OCI-LY1 (cell line): ENCODE measurements around the gene STK11.
A peak's percentile ranks its signal among the peaks of the same experiment; 100 is the strongest.

ENCODE experiments used
- H2AFZ ChIP-seq: fragments of 200-600 bp; sonication (generic), shearing (Covaris generic); 2 replicates; pipeline ENCODE4 v1.6.0; 2014; ENCODE audit warnings: antibody characterized with exemption, mild to moderate bottlenecking, low read length
- H3F3A ChIP-seq: fragments of 200-600 bp; sonication (generic), shearing (Covaris generic); 2 replicates; pipeline ENCODE4 v1.6.0; 2014; ENCODE audit warnings: mild to moderate bottlenecking, antibody characterized with exemption, low read length, moderate library complexity; ENCODE audit not compliant: insufficient read depth
- H3K27ac ChIP-seq: fragments of 200-600 bp; sonication (generic); 2 replicates; pipeline ENCODE4 v1.5.1; 2014; ENCODE audit warnings: low read length, mixed run types, mild to moderate bottlenecking, low read depth; ENCODE audit not compliant: poor library complexity, severe bottlenecking
- H3K27me3 ChIP-seq: fragments of 200-600 bp; sonication (generic); 2 replicates; pipeline ENCODE4 v1.6.0; 2014; ENCODE audit warnings: antibody characterized with exemption, mild to moderate bottlenecking, low read length, moderate library complexity; ENCODE audit not compliant: insufficient read depth
- H3K36me3 ChIP-seq: fragments of 200-600 bp; sonication (generic); 2 replicates; pipeline ENCODE4 v1.6.1; 2014; ENCODE audit warnings: mild to moderate bottlenecking, antibody characterized with exemption, low read length, moderate library complexity, mixed read lengths; ENCODE audit not compliant: insufficient read depth
- H3K4me1 ChIP-seq: fragments of 200-600 bp; sonication (generic); 2 replicates; pipeline ENCODE4 v1.5.1; 2014; ENCODE audit warnings: mild to moderate bottlenecking, low read length, moderate library complexity; ENCODE audit not compliant: insufficient read depth, severe bottlenecking
- H3K4me2 ChIP-seq: fragments of 200-600 bp; sonication (generic), shearing (Covaris generic); 2 replicates; pipeline ENCODE4 v1.6.1; 2014; ENCODE audit warnings: low read length
- H3K4me3 ChIP-seq: fragments of 200-600 bp; sonication (generic); 2 replicates; pipeline ENCODE4 v1.5.1; 2014; ENCODE audit warnings: low read length, low read depth, mild to moderate bottlenecking, mixed read lengths; ENCODE audit not compliant: poor library complexity, severe bottlenecking
- H3K79me2 ChIP-seq: fragments of 200-600 bp; shearing (Covaris generic); 2 replicates; pipeline ENCODE4 v1.6.1; 2016; ENCODE audit warnings: mixed run types, low read length, mixed read lengths; ENCODE audit not compliant: insufficient read depth
- H3K9ac ChIP-seq: fragments of 200-600 bp; sonication (generic), shearing (Covaris generic); 2 replicates; pipeline ENCODE4 v1.6.1; 2014; ENCODE audit warnings: mild to moderate bottlenecking, low read length, mixed read lengths
- H3K9me2 ChIP-seq: fragments of 200-600 bp; sonication (generic), shearing (Covaris generic); 2 replicates; pipeline ENCODE4 v1.6.1; 2014; ENCODE audit warnings: low read depth, mild to moderate bottlenecking, low read length, mixed read lengths
- H3K9me3 ChIP-seq: fragments of 200-600 bp; shearing (Covaris generic); 2 replicates; pipeline ENCODE4 v1.6.1; 2014; ENCODE audit warnings: low read length, mixed read lengths
- H4K20me1 ChIP-seq: fragments of 200-600 bp; sonication (generic), shearing (Covaris generic); 2 replicates; pipeline ENCODE4 v1.6.0; 2016; ENCODE audit warnings: mild to moderate bottlenecking, low read length; ENCODE audit not compliant: insufficient read depth
- EZH2 ChIP-seq: fragments of 200-600 bp; sonication (generic), shearing (Covaris generic); IDR thresholded peaks from 2 replicates; pipeline ENCODE4 v1.8.0; 2017; ENCODE audit warnings: borderline replicate concordance, mixed run types, mild to moderate bottlenecking, antibody characterized with exemption, low read length, moderate library complexity, mixed read lengths
- TF ChIP-seq, protein P1 (sequence below): fragments of 200-600 bp; sonication (generic), shearing (Covaris generic); IDR thresholded peaks from 2 replicates; pipeline ENCODE4 v1.5.1; 2017; ENCODE audit warnings: mild to moderate bottlenecking, antibody characterized with exemption, low read length, moderate library complexity, mixed read lengths

STK11 gene

DNA sequence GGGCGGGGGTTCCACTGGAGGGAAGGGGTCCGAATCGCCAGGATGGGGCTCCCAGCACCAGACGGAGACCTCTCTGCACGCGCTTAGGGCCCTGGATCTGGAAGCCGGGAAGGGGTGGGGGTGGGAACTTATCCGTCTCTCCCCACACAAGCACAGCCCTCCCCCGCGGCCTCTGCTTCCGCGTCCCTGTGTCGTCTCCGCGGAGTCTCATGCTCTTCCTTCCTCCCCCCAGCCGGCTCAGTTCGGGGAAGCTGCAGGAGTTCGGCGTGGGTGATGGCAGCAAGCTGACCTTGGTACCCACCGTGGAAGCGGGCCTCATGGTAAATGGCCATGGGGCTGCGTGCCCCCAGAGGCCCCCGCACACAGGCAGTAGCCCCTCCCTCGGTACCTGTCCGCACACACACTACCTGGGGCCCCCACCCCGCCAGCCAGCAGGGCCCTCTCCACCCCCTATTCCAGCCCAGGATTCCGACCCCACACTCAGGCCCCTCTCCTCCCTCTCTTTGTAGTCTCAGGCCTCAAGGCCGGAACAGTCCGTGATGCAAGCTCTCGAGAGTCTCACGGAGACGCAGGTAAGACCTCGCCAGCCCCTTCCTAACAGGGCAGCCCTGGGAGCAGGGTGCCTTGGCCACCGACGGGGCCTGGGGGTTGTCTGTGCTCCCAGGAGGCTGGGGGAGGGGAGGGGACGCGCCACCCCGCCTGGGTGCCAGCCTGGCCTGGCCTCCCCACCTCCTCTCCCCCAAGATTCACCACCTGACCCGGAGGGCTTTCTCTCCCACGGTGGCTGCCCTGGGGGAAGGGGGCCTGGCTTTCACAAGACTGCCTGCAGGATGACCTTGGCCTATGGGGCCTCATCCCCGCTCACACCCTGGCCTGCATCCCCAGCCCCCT lies 46.0 kb downstream of the STK11 start:
- H3K9ac ChIP-seq: peak overlapping the region; percentile 91
- peaks cover 21% of the 10 kb centered on the region for H3K4me1 ChIP-seq
- H2AFZ ChIP-seq: no peak overlapping the region
- H3K4me2 ChIP-seq: peak overlapping the region; percentile 85
- no peak for TF ChIP-seq EZH2
- TF ChIP-seq, protein P1, sequence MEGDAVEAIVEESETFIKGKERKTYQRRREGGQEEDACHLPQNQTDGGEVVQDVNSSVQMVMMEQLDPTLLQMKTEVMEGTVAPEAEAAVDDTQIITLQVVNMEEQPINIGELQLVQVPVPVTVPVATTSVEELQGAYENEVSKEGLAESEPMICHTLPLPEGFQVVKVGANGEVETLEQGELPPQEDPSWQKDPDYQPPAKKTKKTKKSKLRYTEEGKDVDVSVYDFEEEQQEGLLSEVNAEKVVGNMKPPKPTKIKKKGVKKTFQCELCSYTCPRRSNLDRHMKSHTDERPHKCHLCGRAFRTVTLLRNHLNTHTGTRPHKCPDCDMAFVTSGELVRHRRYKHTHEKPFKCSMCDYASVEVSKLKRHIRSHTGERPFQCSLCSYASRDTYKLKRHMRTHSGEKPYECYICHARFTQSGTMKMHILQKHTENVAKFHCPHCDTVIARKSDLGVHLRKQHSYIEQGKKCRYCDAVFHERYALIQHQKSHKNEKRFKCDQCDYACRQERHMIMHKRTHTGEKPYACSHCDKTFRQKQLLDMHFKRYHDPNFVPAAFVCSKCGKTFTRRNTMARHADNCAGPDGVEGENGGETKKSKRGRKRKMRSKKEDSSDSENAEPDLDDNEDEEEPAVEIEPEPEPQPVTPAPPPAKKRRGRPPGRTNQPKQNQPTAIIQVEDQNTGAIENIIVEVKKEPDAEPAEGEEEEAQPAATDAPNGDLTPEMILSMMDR: no peak
- H3F3A ChIP-seq: no peaks in the 10 kb centered on the region
- H3K9me3 ChIP-seq: no peaks in the 10 kb centered on the region
- no peaks in the 10 kb centered on the region for H3K27me3 ChIP-seq
- H3K79me2 ChIP-seq: no peaks in the 10 kb centered on the region
- peak overlapping the region; percentile 95 for H3K27ac ChIP-seq
- H3K36me3 ChIP-seq: peaks cover 36% of the 10 kb centered on the region
- H4K20me1 ChIP-seq: no peaks in the 10 kb centered on the region
- H3K9me2 ChIP-seq: no peaks in the 10 kb centered on the region
- H3K4me3 ChIP-seq: peak overlapping the region; percentile 76

DNA sequence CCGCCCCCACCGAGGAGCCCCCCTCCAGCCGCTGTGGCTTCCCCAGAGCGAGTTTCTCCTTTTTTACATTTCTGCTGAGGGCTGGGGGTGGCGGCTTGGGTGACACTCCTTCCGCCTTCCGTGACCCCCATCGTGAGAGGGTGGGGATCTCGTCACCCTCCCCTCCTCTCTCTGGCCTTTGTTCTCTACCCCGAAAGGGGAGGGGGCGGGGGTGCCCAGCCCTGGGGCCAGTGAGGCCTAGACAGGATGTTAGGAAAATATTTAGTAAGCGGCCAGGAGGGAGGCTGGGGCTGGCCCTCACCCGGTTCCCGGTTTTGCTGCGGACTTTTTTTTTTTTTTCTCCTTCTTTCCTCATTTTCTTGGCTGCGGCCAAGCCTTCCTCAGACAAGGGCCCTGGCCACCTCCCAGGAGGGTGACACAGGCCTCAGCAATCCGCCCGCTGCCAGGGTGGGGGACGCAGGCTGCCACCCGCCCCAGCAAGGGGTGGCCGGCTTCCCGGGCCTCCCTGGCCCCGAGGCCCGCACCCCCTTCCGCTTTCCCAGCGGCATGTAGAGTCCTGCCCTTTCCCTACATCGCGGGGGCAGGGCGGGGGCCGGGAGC lies 46.7 kb downstream of the STK11 start:
- Histone ChIP-seq H3K4me2 (peak overlapping the region; percentile 85), H3K9ac (peak overlapping the region; percentile 91), H3K4me1 (peaks cover 22% of the 10 kb centered on the region), H3K27me3 (no peaks in the 10 kb centered on the region), H4K20me1 (no peaks in the 10 kb centered on the region), H3F3A (no peaks in the 10 kb centered on the region), H3K36me3 (peaks cover 42% of the 10 kb centered on the region), H3K4me3 (peak overlapping the region; percentile 76), H3K79me2 (no peaks in the 10 kb centered on the region), H2AFZ (no peak overlapping the region), H3K9me2 (no peaks in the 10 kb centered on the region), H3K9me3 (no peaks in the 10 kb centered on the region), H3K27ac (peak overlapping the region; percentile 95)
- TF ChIP-seq EZH2: no peak

DNA sequence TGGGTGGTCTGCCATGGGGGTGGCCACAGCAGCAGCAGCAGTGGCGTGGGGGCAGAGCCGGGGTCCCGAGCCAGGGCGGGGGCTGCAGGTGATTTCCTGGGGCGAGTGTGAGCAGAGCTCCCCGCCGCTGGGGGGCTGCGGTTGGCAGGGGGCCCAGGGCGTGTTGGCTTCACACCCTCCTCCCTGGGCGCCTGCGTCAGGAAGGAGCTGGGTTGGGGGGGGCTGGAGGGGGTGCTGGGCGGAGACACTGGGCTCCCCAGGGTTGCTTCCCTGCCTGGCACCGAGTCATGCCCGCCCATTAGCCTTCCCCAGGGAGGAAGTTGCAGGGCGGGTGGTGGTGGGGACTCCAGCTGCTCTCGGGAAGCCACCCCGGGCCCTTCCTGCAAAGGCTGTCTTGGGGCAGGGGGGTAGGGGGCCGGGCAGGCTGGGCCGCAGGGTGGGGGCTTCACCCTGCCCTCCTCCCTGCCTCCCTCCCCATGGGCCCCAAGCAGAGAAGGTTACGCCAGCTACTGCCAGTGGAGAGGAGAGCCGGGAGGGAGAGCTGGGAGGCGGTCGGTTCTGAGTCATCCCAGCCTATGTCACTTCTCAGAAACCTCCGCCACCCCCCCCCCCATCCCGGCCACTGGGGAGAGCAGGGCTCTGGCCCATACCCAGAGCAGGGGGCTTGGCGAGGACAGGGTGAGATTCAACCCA lies 47.4 kb downstream of the STK11 start:
- H3F3A ChIP-seq: no peaks in the 10 kb centered on the region
- TF ChIP-seq, protein P1: no peak
- TF ChIP-seq EZH2: no peak
- peak overlapping the region; percentile 91 for H3K9ac ChIP-seq
- no peaks in the 10 kb centered on the region for H3K27me3 ChIP-seq
- no peaks in the 10 kb centered on the region for H3K9me2 ChIP-seq
- H3K27ac ChIP-seq: peak overlapping the region; percentile 95
- no peaks in the 10 kb centered on the region for H3K79me2 ChIP-seq
- peak overlapping the region; percentile 76 for H3K4me3 ChIP-seq
- no peak overlapping the region for H2AFZ ChIP-seq
- peaks cover 48% of the 10 kb centered on the region for H3K36me3 ChIP-seq
- peak overlapping the region; percentile 85 for H3K4me2 ChIP-seq
- no peaks in the 10 kb centered on the region for H3K9me3 ChIP-seq
- H4K20me1 ChIP-seq: no peaks in the 10 kb centered on the region
- H3K4me1 ChIP-seq: peaks cover 29% of the 10 kb centered on the region
